ENCODE results near the gene INCA1. TPM values are rescaled to one million over a fixed set of nuclear protein-coding genes. Genes with fewer than 3 reads are reported as not detected.

Gene INCA1, protein sequence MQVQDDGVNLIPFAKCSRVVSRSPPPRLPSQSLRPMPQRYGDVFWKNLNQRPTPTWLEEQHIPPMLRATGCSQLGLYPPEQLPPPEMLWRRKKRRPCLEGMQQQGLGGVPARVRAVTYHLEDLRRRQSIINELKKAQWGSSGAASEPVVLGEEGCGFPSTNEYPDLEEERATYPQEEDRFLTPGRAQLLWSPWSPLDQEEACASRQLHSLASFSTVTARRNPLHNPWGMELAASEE
- 1 to 10 TPM in 1 of 2 donors, not detected in 1; 1.2 TPM for total RNA-seq

DNA sequence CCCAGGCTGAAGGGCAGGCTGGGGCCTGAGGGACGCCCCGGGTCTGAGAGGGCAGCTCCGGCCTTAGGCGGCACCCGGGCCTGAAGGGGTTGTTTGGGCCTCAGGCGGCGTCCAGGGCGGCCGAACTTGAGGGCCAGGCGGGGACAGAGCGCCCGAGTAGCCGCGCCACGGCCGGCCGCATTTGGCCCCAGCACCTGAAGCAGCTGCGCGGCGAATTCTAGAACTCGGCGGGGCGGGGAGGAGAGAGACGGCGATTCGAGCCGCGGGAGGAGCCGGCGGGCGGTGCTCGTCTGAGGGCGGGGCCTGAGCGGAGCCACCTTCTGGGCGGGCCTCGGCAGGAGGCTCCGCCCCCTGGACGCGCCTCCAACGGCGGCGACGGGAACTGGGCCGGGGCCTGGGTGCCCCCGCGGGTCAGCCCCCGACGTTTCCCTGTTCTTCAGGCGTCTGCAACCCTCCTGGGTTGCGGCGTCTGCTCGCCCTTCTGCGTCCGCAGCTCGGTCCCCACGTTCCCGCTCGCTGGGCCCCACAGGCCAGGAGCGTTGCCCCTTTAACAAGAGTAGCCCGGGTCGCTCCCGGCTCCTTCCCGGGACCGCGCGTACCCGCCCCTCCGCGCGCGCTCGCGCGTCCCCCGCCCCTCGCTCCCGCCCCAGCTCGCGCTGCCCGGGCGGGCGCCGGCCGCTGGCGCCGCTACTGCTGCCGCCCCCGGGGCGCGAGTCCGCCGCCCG is at the start of gene INCA1, which contains the start of gene KIF1C:
INCA1 (minus strand) TSS at position 221 of the 725 bp plus-strand sequence. CDS start 3,085 bp downstream, outside the sequence.
KIF1C (plus strand) TSS at position 649 of the 725 bp plus-strand sequence. CDS start 2,297 bp downstream, outside the sequence.
- no peaks in the 10 kb centered on the region for H3K27me3 ChIP-seq (replicated peaks; ENCODE audit: insufficient read depth)
- peaks cover 16 to 32% of the 10 kb centered on the region in 2 donors for H3K4me1 ChIP-seq (ENCODE audit: control insufficient read depth in 1 of 2, low read depth in 2 of 2)
- H3K9me3 ChIP-seq: no peaks in the 10 kb centered on the region
- TF ChIP-seq, protein P1, sequence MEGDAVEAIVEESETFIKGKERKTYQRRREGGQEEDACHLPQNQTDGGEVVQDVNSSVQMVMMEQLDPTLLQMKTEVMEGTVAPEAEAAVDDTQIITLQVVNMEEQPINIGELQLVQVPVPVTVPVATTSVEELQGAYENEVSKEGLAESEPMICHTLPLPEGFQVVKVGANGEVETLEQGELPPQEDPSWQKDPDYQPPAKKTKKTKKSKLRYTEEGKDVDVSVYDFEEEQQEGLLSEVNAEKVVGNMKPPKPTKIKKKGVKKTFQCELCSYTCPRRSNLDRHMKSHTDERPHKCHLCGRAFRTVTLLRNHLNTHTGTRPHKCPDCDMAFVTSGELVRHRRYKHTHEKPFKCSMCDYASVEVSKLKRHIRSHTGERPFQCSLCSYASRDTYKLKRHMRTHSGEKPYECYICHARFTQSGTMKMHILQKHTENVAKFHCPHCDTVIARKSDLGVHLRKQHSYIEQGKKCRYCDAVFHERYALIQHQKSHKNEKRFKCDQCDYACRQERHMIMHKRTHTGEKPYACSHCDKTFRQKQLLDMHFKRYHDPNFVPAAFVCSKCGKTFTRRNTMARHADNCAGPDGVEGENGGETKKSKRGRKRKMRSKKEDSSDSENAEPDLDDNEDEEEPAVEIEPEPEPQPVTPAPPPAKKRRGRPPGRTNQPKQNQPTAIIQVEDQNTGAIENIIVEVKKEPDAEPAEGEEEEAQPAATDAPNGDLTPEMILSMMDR (IDR thresholded peaks at IDR 0.05): peak; percentile 32
- DNase-seq (ENCODE audit: low spot score) (peak; percentile 71), ATAC-seq (ENCODE audit: insufficient number of reproducible peaks, low FRiP score, low read depth) (peak; percentile 96)
- H3K4me3 ChIP-seq: peak within 1 kb of the TSS; percentile 97
- H3K36me3 ChIP-seq: peaks cover 14% of the 10 kb centered on the region
- peak within 1 kb of the TSS; percentile 92 to 95 for H3K27ac ChIP-seq

DNA sequence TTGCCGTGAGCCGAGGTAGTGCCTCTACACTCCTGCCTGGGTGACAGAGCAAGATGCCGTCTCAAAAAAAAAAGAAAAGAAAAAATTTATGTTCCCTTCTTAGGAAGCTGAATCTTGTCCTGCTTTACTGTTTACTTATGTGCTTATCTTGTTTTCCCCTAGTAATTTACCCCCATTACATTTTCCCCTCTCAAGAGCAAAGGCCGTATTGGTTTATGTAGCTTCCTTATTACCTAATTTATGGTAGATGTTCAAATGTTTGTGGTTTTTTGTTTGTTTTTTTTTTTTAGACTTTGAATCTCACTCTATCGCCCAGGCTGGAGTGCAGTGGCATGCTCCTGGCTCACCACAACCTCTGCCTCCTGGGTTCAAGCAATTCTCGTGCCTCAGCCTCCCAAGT is 48.2 kb upstream of the INCA1 start:
- H3K27me3 ChIP-seq (replicated peaks; ENCODE audit: insufficient read depth): no peaks in the 10 kb centered on the region
- no peaks in the 10 kb centered on the region for H3K4me1 ChIP-seq (ENCODE audit: control insufficient read depth in 1 of 2, low read depth in 2 of 2)
- ATAC-seq (ENCODE audit: insufficient number of reproducible peaks, low FRiP score, low read depth) (no peak), DNase-seq (ENCODE audit: low spot score) (no peak)
- no peak overlapping the region for H3K4me3 ChIP-seq
- no peaks in the 10 kb centered on the region for H3K36me3 ChIP-seq
- TF ChIP-seq, protein P1 (IDR thresholded peaks at IDR 0.05): no peak
- H3K9me3 ChIP-seq: no peaks in the 10 kb centered on the region
- H3K27ac ChIP-seq: no peak overlapping the region

DNA sequence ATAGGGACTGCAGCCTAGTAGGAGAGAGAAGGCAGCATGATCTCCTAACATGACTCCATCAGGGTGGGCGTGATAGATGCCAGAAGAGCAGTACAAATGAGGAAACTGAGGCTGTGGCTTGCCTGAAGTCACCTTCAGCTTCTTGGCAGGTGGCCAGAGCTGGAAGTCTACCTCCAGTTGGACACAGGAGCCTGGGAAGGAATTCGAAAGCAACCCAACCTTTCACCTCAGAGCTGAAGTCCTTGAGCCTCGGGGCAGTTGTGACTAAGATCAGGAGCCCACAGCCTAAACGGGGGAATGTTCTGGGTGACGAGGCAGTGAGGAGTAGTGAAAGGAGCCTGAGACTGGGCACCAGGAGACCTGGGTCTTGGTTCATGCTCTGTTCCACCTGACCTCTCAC is 47.3 kb upstream of the INCA1 start:
- no peak overlapping the region for H3K4me3 ChIP-seq
- no peak for ATAC-seq (ENCODE audit: insufficient number of reproducible peaks, low FRiP score, low read depth)
- no peak for DNase-seq (ENCODE audit: low spot score)
- no peaks in the 10 kb centered on the region for H3K9me3 ChIP-seq
- H3K27ac ChIP-seq: no peak overlapping the region
- TF ChIP-seq, protein P1 (IDR thresholded peaks at IDR 0.05): no peak
- H3K27me3 ChIP-seq (replicated peaks; ENCODE audit: insufficient read depth): no peaks in the 10 kb centered on the region
- no peaks in the 10 kb centered on the region for H3K4me1 ChIP-seq (ENCODE audit: control insufficient read depth in 1 of 2, low read depth in 2 of 2)
- no peaks in the 10 kb centered on the region for H3K36me3 ChIP-seq

GRCh38 chr17:5043524-5043923 is 46.2 kb upstream of the INCA1 start:
- Histone ChIP-seq H3K27me3 (replicated peaks; ENCODE audit: insufficient read depth) (no peaks in the 10 kb centered on the region), H3K9me3 (no peaks in the 10 kb centered on the region), H3K27ac (no peak overlapping the region), H3K4me3 (no peak overlapping the region), H3K4me1 (ENCODE audit: control insufficient read depth in 1 of 2, low read depth in 2 of 2) (no peaks in the 10 kb centered on the region), H3K36me3 (no peaks in the 10 kb centered on the region)
- no peak for ATAC-seq (ENCODE audit: insufficient number of reproducible peaks, low FRiP score, low read depth)
- TF ChIP-seq, protein P1 (IDR thresholded peaks at IDR 0.05): no peak
- no peak for DNase-seq (ENCODE audit: low spot score)

Data from thoracic aorta (tissue), 2 donors.